ENCODE measurements around the gene TAF4. TPM values are rescaled to one million over a fixed set of nuclear protein-coding genes. Genes with fewer than 3 reads are reported as not detected.

Gene TAF4
- total and polyA plus RNA-seq, 8 donors = 5.7 to 15.2 (median 8.4) TPM

GRCh38 chr20:62044631-62045030, 21.1 kb downstream of the TAF4 start:
- H3K4me3 ChIP-seq = no peak overlapping the region
- no peaks in the 10 kb centered on the region for H3K36me3 ChIP-seq
- TF ChIP-seq, protein P1, sequence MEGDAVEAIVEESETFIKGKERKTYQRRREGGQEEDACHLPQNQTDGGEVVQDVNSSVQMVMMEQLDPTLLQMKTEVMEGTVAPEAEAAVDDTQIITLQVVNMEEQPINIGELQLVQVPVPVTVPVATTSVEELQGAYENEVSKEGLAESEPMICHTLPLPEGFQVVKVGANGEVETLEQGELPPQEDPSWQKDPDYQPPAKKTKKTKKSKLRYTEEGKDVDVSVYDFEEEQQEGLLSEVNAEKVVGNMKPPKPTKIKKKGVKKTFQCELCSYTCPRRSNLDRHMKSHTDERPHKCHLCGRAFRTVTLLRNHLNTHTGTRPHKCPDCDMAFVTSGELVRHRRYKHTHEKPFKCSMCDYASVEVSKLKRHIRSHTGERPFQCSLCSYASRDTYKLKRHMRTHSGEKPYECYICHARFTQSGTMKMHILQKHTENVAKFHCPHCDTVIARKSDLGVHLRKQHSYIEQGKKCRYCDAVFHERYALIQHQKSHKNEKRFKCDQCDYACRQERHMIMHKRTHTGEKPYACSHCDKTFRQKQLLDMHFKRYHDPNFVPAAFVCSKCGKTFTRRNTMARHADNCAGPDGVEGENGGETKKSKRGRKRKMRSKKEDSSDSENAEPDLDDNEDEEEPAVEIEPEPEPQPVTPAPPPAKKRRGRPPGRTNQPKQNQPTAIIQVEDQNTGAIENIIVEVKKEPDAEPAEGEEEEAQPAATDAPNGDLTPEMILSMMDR (IDR thresholded peaks at IDR 0.05) = no peak
- no peaks in the 10 kb centered on the region for H3K9me3 ChIP-seq
- no peak for ATAC-seq
- no peak for DNase-seq
- WGBS, 2 donors = 72 to 75% methylated on average over 6 of the region's 6 CpGs
- FAIRE-seq = no peak
- H3K27ac ChIP-seq = no peak overlapping the region
- intact Hi-C loops (cut with DNase I) = no loop called here
- no peaks in the 10 kb centered on the region for H3K27me3 ChIP-seq
- H3K4me1 ChIP-seq = peaks cover 0 to 2% (median 0%) of the 10 kb centered on the region in 3 donors

- ATAC-seq (peak; percentile 38 to 59 (median 46)), FAIRE-seq (no peak), DNase-seq (no peak)
- Histone ChIP-seq H3K4me3 (no peak overlapping the region), H3K4me1 (peaks cover 0 to 2% (median 0%) of the 10 kb centered on the region in 3 donors), H3K36me3 (no peaks in the 10 kb centered on the region), H3K27me3 (no peaks in the 10 kb centered on the region), H3K9me3 (no peaks in the 10 kb centered on the region), H3K27ac (no peak overlapping the region)
- TF ChIP-seq, protein P1 (IDR thresholded peaks at IDR 0.05) = no peak
- WGBS, 2 donors = 68% methylated on average over 17 of the region's 17 CpGs
- intact Hi-C loops (cut with DNase I) = no loop called here
Measured at GRCh38 chr20:62043131-62043914, 22.4 kb downstream of the TAF4 start.

DNA sequence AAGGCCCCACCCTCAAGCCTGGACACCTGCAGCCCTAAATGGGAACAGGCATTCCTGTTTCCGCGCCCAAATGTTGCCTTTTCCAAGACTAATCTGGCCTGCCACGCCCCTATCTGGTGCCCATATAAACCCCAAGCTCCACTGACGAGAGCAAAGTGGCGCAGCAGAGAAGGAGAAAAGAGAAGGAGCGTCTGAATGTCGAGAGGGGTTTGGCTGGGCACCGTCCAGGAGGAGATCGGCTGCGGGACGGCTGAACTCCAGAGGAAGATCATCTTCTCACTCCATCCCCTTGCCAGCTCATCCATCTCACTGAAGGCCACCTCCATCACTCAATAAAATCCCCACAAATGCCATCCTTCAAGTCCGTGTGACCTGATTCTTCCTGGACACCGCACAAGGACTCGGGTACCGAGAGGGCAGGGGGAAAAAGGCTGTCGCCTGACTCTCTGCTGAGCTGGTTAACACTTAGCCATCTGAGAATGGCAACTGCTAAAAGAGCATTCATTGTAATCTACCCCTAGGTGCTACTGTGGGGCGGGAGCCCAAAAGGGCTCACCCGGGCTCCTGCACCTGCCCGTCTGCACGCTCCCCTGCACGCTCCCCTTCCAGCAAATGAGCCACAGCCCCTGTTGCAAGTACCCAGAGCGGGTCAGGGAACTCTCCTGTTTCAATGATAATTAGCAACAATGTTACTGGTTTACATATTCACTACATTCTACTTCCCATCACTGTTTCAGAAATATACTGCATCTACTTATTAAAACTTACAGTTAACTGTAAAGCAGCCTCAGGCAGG, 23.5 kb downstream of the TAF4 start:
- 94 to 95% methylated on average over 22 of the region's 22 CpGs for WGBS, 2 donors
- H3K9me3 ChIP-seq = no peaks in the 10 kb centered on the region
- TF ChIP-seq, protein P1 (IDR thresholded peaks at IDR 0.05) = no peak
- no peak overlapping the region for H3K4me3 ChIP-seq
- FAIRE-seq = no peak
- DNase-seq = no peak
- H3K4me1 ChIP-seq = peaks cover 0 to 2% (median 0%) of the 10 kb centered on the region in 3 donors
- no peaks in the 10 kb centered on the region for H3K27me3 ChIP-seq
- H3K27ac ChIP-seq = no peak overlapping the region
- no peaks in the 10 kb centered on the region for H3K36me3 ChIP-seq
- intact Hi-C loops (cut with DNase I) = no loop called here
- no peak for ATAC-seq

DNA sequence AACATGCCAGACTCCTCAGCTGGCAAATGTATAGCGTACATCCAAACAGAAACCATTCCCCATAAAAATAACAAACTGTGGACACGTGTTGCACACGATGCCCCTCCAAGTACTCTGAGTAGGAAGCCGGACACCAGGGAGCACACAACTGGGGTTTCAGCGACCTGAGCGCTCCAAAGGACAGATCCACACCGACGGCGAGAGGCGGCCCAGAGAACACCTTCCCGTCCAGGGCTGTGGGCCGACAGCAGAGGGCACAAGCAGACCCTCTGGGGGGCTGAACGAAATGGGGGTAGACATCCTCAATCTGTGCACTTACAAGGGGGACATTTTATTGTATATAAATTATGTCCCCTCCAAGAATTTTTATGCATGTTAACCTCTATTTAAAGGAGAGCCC, 24.7 kb downstream of the TAF4 start:
- no peak for FAIRE-seq
- Histone ChIP-seq H3K9me3 (no peaks in the 10 kb centered on the region), H3K4me3 (no peak overlapping the region), H3K4me1 (peaks cover 0 to 2% (median 0%) of the 10 kb centered on the region in 3 donors), H3K36me3 (no peaks in the 10 kb centered on the region), H3K27me3 (no peaks in the 10 kb centered on the region), H3K27ac (no peak overlapping the region)
- no peak for DNase-seq
- ATAC-seq = no peak
- WGBS, 2 donors = 95% methylated on average over 13 of the region's 13 CpGs
- intact Hi-C loops (cut with DNase I) = no loop called here
- TF ChIP-seq, protein P1 (IDR thresholded peaks at IDR 0.05) = no peak
